Astrocyte (in vitro differentiated cells and primary cell): ENCODE data around the gene DHX29. TPM values are rescaled to one million over a fixed set of nuclear protein-coding genes. Genes with fewer than 3 reads are reported as not detected.

ENCODE experiments used
- DNase-seq: peaks from one replicate; pipeline ENCODE4 v3.0.0-alpha.2; 2010; ENCODE audit warnings: low read depth
- FAIRE-seq: peaks from 2 replicates; lab custom pipeline; 2011; peaks lifted over from hg19 to GRCh38; lab: Jason Lieb, UNC
- H2AFZ ChIP-seq: 2 replicates; pipeline ENCODE4 v1.6.0; 2012; ENCODE audit warnings: low read depth, low read length, inconsistent platforms
- H3K27ac ChIP-seq: 2 replicates; pipeline ENCODE4 v1.5.1; 2011; ENCODE audit warnings: low read depth, low read length, inconsistent platforms
- H3K27me3 ChIP-seq: 2 replicates; pipeline ENCODE4 v1.6.0; 2011; ENCODE audit warnings: low read length, inconsistent platforms; ENCODE audit not compliant: insufficient read depth
- H3K36me3 ChIP-seq: 2 replicates; pipeline ENCODE4 v1.5.1; 2011; ENCODE audit warnings: low read length, inconsistent platforms; ENCODE audit not compliant: insufficient read depth
- H3K4me1 ChIP-seq: 2 replicates; pipeline ENCODE4 v1.5.1; 2011; ENCODE audit warnings: low read length, inconsistent platforms; ENCODE audit not compliant: insufficient read depth
- H3K4me2 ChIP-seq: 2 replicates; pipeline ENCODE4 v1.6.0; 2012; ENCODE audit warnings: low read length, inconsistent platforms
- H3K4me3 ChIP-seq: 2 replicates; pipeline ENCODE4 v1.5.1; 2011; ENCODE audit warnings: low read depth, mild to moderate bottlenecking, low read length, inconsistent platforms; ENCODE audit not compliant: insufficient read depth
- H3K79me2 ChIP-seq: 2 replicates; pipeline ENCODE4 v1.6.0; 2012; ENCODE audit warnings: mild to moderate bottlenecking, low read length, inconsistent platforms; ENCODE audit not compliant: insufficient read depth
- H3K9ac ChIP-seq: 2 replicates; pipeline ENCODE4 v1.6.0; 2012; ENCODE audit warnings: mild to moderate bottlenecking, low read length, inconsistent platforms
- H3K9me3 ChIP-seq: 2 replicates; pipeline ENCODE4 v1.5.1; 2012; ENCODE audit warnings: low read depth, mild to moderate bottlenecking, low read length, inconsistent platforms; ENCODE audit not compliant: insufficient read depth
- H4K20me1 ChIP-seq: 2 replicates; pipeline ENCODE4 v1.6.0; 2012; ENCODE audit warnings: low read length, inconsistent platforms; ENCODE audit not compliant: insufficient read depth
- H3K27ac Mint-ChIP-seq: one replicate; pipeline ENCODE4 v1.8.0; 2021; ENCODE audit warnings: mild to moderate bottlenecking, mixed read lengths; ENCODE audit not compliant: unreplicated experiment
- H3K27me3 Mint-ChIP-seq: one replicate; pipeline ENCODE4 v1.8.0; 2021; ENCODE audit warnings: low read depth, mixed read lengths; ENCODE audit not compliant: unreplicated experiment
- H3K36me3 Mint-ChIP-seq: one replicate; pipeline ENCODE4 v1.8.0; 2021; ENCODE audit warnings: low read depth, mixed read lengths; ENCODE audit not compliant: unreplicated experiment
- H3K4me1 Mint-ChIP-seq: one replicate; pipeline ENCODE4 v1.8.0; 2021; ENCODE audit warnings: low read depth, mixed read lengths; ENCODE audit not compliant: unreplicated experiment
- H3K4me3 Mint-ChIP-seq: one replicate; pipeline ENCODE4 v1.8.0; 2021; ENCODE audit warnings: mild to moderate bottlenecking, moderate library complexity, mixed read lengths; ENCODE audit not compliant: unreplicated experiment
- H3K9me3 Mint-ChIP-seq: one replicate; pipeline ENCODE4 v1.8.0; 2021; ENCODE audit warnings: mild to moderate bottlenecking, mixed read lengths; ENCODE audit not compliant: unreplicated experiment
- EZH2 ChIP-seq: IDR thresholded peaks from 2 replicates; pipeline ENCODE4 v1.6.1; 2012; ENCODE audit warnings: mild to moderate bottlenecking, low read length, inconsistent platforms; ENCODE audit not compliant: insufficient read depth
- total RNA-seq: library from RNA; stranded (reverse); gene quantifications from 2 replicates; pipeline ENCODE4 v1.2.1, GENCODE V29; 2021
- TF ChIP-seq, protein P1 (sequence below): IDR thresholded peaks from 2 replicates; pipeline ENCODE4 v1.5.1; 2011; ENCODE audit warnings: low read depth, mild to moderate bottlenecking, inconsistent platforms, low read length, moderate library complexity; ENCODE audit not compliant: insufficient read depth

DHX29 gene
- total RNA-seq, 1 donor from 2014 or later = 27.0 TPM

DNA sequence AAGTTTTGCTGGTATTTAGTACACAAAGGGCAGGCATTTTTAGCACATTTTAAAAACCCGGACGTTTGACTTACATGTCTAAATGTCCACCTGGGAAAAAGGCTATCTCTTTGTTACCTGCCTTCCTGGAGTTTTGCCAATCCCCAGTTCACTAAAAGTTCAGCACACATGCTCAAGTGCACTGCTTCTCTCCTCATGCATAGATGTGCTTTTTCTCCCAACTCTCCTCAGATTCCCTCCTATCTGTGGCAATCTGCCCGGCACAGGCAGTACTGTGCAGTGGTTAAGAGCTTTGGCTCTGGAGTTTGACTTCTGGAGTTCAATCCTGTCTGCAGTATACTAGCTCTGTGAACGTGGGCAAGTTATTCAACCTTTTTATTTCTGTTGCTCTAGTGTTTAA lies 65.7 kb downstream of the DHX29 start:
- H3K9me3 Mint-ChIP-seq = peaks cover 8% of the 10 kb centered on the region
- H3K4me3 Mint-ChIP-seq = no peak overlapping the region
- H3K4me1 ChIP-seq = no peaks in the 10 kb centered on the region
- DNase-seq = no peak
- H4K20me1 ChIP-seq = no peaks in the 10 kb centered on the region
- H3K27ac Mint-ChIP-seq = no peak overlapping the region
- TF ChIP-seq, protein P1, sequence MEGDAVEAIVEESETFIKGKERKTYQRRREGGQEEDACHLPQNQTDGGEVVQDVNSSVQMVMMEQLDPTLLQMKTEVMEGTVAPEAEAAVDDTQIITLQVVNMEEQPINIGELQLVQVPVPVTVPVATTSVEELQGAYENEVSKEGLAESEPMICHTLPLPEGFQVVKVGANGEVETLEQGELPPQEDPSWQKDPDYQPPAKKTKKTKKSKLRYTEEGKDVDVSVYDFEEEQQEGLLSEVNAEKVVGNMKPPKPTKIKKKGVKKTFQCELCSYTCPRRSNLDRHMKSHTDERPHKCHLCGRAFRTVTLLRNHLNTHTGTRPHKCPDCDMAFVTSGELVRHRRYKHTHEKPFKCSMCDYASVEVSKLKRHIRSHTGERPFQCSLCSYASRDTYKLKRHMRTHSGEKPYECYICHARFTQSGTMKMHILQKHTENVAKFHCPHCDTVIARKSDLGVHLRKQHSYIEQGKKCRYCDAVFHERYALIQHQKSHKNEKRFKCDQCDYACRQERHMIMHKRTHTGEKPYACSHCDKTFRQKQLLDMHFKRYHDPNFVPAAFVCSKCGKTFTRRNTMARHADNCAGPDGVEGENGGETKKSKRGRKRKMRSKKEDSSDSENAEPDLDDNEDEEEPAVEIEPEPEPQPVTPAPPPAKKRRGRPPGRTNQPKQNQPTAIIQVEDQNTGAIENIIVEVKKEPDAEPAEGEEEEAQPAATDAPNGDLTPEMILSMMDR = no peak
- no peak for TF ChIP-seq EZH2
- no peak overlapping the region for H3K27ac ChIP-seq
- no peaks in the 10 kb centered on the region for H3K79me2 ChIP-seq
- no peak overlapping the region for H3K4me2 ChIP-seq
- no peak overlapping the region for H3K4me3 ChIP-seq
- H3K9me3 ChIP-seq = no peaks in the 10 kb centered on the region
- no peaks in the 10 kb centered on the region for H3K36me3 ChIP-seq
- no peak for FAIRE-seq
- H3K27me3 Mint-ChIP-seq = peaks cover 27% of the 10 kb centered on the region
- no peaks in the 10 kb centered on the region for H3K36me3 Mint-ChIP-seq
- peaks cover 20% of the 10 kb centered on the region for H3K27me3 ChIP-seq
- no peak overlapping the region for H2AFZ ChIP-seq
- H3K9ac ChIP-seq = no peak overlapping the region
- H3K4me1 Mint-ChIP-seq = no peaks in the 10 kb centered on the region

DNA sequence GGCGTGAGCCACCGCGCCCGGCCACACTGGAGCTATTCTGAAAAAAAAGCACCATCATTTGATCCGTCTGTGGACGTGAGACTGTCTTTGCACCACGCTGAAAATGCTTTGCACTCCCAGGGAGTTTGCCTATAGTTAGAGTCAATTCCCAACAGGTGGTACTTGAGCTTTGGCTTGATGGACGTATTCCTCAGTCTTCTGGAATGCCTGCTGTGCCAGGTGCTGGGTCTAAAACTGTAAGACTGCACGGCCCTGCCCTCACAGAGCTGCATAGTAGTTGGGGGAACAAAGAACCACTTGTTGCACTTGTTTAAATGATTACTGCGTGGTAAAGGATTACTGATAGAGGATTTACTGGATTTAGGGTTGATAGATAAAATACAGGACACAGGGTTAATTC lies 70.7 kb downstream of the DHX29 start:
- FAIRE-seq (no peak), DNase-seq (no peak)
- Histone ChIP-seq H3K9me3 (no peaks in the 10 kb centered on the region), H3K36me3 (no peaks in the 10 kb centered on the region), H3K4me2 (no peak overlapping the region), H3K4me3 (no peak overlapping the region), H3K4me1 (peaks cover 23% of the 10 kb centered on the region), H2AFZ (no peak overlapping the region), H3K9ac (no peak overlapping the region), H3K27me3 (peaks cover 46% of the 10 kb centered on the region), H3K27ac (no peak overlapping the region), H3K79me2 (no peaks in the 10 kb centered on the region), H4K20me1 (peaks cover 5% of the 10 kb centered on the region)
- Mint-ChIP-seq H3K4me1 (no peaks in the 10 kb centered on the region), H3K27me3 (peaks cover 42% of the 10 kb centered on the region), H3K4me3 (no peak overlapping the region), H3K9me3 (peaks cover 5% of the 10 kb centered on the region), H3K27ac (no peak overlapping the region), H3K36me3 (no peaks in the 10 kb centered on the region)
- TF ChIP-seq EZH2 = no peak
- TF ChIP-seq, protein P1 = no peak

DNA sequence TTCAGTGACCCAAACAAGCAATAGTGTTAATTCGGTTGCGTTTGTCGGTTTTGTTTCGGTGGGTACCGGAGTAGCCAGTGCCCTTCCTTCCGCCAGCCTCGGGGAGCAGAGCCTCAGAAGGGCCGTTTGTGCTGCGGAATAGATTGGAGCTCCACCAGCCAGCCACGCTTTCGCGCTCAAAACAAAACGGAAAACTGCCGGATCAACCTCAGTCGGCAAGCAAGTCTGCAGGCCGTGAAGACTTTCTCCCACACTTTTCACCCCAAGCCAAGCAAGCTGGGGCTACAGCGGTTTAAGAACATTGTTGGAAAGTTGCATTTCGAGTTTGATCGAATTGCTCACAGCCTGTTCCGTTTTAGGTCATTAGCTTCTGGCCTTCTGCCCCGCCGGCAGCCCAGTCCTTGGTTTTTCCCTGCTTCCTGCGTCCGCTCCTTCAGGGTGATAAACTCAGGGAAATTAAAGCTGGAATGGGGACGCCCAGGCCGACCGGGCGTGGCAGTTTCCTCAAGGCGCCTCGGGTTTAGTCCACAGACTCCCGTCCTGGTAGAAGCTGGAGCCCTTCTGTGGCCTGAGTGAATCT lies 73.3 kb downstream of the DHX29 start:
- no peaks in the 10 kb centered on the region for H3K36me3 Mint-ChIP-seq
- H2AFZ ChIP-seq = peak overlapping the region; percentile 61

More for the DNA sequence above, 73.3 kb downstream of the DHX29 start:
- H3K27ac ChIP-seq = no peak overlapping the region
- Mint-ChIP-seq H3K4me3 (peak overlapping the region; percentile 88), H3K27me3 (peaks cover 56% of the 10 kb centered on the region), H3K4me1 (no peaks in the 10 kb centered on the region), H3K9me3 (peaks cover 8% of the 10 kb centered on the region), H3K27ac (peak overlapping the region; percentile 80)
- peaks cover 6% of the 10 kb centered on the region for H4K20me1 ChIP-seq
- no peak for DNase-seq
- TF ChIP-seq, protein P1 = no peak
- TF ChIP-seq EZH2 = no peak
- no peaks in the 10 kb centered on the region for H3K36me3 ChIP-seq
- H3K9ac ChIP-seq = peak overlapping the region; percentile 28
- no peaks in the 10 kb centered on the region for H3K79me2 ChIP-seq
- peaks cover 62% of the 10 kb centered on the region for H3K27me3 ChIP-seq
- no peak for FAIRE-seq
- H3K4me2 ChIP-seq = peak overlapping the region; percentile 97
- peaks cover 31% of the 10 kb centered on the region for H3K4me1 ChIP-seq
- H3K9me3 ChIP-seq = no peaks in the 10 kb centered on the region
- peak overlapping the region; percentile 54 for H3K4me3 ChIP-seq
